GM18499 (cell line): Measurements from ENCODE around the gene MAD1L1.

ENCODE experiments used
- ATAC-seq: cut with Tn5 transposase; IDR thresholded peaks from one replicate; pipeline ENCODE4 v1.9.1; 2021; ENCODE audit warnings: moderate number of reproducible peaks; ENCODE audit not compliant: insufficient read depth, unreplicated experiment

The MAD1L1 gene

DNA sequence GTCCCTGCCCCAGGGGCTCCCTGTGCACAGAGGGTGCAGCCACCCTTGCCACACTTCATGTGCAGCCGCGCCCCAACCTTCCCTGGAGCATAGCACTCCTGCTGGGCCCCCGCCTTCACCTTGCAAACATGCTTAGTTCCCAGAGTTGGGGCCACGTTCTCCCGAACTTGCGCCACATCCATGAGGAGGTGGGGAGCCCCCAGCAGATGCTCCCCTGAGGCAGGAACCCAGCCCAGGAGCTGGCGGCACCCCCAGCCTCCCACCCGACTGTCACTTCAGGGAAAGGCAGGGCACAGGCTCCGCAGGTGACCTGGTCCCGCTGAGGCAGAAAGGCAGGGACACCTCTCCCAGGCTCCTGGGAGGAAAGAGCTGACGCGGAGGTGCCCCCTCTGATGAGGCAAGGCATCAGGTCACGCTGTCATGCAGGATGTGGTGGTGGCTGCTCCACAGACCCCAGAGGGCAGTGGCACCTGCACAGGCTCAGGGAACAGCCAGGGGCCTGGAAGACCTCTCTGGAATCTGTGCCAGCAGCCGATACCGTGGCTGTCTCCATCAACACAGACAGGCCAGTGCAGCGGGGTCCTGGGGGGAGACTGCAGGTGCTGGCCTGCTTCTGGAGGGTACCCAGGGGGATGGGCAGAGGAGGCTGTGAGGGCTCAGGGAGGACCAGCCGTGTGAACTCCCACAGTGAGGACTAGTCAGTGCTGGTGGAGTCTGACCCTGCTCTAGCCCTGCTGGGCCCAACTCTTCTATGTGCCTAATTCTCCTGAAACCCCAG, 221.3 kb downstream of the MAD1L1 start:
- ATAC-seq: no peak

DNA sequence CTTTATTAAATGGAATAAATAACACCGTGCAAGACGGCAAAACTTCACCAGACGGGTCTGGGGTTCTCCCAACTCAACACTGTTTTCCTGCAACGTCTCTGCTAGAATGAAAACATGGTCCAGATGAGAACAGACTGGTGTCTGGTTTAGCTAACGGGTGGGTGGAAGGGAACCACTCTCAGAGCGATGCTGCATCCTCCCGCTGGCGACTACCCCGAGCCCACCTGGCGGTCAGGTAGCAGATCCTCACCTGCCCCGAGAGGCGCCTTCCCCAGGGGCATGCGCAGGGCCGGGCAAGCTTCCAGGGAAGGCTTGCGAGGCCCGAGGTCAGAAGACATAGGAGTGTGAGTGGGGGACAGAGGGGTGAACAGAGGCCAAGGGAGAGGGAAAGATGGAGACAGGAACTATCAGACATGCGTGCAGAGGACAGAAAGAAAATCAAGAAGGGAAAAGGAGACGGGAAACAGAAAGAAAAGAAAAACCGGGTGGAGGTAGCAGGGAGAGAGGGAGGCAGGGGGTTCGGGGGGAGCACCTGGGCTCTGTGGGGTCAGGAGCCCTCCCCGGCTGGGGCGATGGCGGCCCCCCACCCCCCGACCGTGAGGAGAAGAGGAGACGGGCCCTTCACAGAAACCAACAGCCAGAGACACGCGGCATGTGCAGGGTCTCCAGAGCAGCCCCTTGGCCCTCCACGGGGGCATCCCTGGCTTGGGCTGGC, 222.0 kb downstream of the MAD1L1 start:
- ATAC-seq: no peak

DNA sequence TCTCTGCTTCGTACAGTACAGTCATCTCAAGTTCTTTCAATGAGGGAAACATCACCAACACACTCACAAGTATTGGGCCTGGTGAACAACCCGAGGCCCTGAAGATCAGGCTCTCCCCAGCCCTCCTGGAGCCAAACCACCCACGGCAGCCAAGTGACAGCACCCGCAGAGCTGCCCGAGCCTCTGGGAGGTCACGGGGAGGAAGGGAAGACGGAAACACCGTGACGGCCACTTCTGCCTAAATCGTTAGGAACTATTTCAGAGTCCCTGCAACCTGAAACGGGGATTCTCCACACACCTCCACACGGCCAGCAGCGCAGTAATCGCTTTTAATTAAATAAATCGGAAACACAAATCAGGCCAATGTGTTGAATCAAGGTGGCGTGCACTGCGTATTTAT, 222.6 kb downstream of the MAD1L1 start:
- no peak for ATAC-seq

DNA sequence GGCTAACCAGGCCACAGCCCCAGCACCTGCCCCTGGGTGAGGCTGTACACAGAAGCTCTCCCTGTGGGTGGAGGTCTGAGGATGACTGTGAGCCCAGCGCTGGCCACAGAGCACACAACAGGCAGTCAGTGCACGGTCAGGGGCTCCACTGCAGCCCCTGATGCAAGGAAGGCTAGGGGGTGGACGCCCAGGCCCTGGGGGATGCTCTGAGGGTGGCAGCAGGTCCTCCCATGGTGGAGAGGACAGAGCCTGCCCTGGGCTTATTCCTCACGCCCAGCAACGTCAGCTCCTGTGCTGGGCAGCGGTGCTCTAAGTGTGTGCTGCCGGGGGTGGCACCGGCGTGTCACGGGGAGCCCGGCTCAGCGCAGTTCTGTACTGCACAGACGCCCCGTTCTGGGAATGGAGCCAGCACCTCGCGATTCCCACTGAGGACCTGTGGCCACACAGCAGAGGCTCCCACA, 223.2 kb downstream of the MAD1L1 start:
- no peak for ATAC-seq

DNA sequence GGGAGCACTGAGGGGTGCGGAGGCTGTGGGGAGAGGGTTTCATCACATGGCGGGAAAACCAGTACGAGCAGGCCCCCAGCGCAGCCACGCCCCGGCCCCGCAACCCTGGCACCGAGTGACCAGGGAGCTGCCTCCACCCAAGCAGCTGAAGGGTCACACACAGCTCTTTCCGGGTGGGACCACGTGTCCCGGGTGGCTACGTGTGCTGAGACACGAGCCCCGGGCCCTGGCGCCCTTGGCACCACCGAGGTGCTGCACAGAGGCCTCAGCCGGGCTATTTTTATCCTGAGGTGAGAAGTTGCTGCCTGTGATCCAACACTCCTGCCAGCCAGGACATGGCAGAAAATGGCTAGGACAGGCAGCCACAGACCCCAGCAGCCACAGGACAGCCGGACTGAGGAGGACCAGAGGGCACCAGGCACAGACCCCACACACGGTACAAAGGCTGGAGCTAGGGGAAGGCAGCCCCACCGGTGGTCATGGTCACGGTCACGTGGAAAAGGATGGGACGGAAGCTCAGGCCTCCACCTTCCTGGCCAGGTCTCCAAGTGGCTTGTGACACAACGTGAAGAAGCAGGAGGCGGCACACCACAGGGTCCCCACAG, 223.7 kb downstream of the MAD1L1 start:
- ATAC-seq: no peak

DNA sequence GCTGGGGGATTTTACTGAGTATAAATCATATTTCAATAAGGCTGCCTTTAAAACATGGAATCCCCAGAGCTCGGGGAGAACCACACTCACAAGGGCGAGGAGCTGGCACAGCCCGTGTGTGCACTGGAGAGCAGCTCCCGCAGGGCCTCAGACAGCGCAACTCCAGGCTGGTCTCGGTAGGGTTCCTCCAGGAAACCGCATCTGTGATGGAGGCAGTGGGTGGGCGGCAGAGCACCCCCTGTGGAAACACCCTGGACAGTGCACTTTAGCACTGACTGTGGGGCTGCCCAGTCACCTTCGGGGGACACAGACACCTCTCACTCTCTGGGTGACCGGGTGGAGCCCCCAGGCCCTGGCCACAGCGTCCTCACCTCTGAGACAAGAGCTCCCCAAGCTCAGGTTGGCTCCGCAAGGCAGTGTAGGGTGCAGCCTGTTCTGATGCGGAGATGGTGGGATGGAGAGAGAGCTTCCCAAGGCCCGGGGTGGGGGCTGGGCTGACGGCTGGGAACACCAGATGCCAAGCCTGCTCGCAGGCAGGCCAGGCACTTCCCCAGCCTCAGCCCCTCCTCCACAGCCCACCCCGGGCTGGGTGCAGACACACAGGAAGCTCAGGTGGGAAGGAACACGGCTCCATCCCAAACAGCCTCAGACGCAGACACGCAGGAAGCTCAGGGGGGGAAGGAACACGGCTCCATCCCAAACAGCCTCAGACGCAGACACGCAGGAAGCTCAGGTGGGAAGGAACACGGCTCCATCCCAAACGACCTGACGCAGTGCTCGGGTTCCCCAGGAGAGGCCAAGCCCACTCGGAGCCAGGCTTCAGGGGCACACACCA, 224.4 kb downstream of the MAD1L1 start:
- no peak for ATAC-seq

DNA sequence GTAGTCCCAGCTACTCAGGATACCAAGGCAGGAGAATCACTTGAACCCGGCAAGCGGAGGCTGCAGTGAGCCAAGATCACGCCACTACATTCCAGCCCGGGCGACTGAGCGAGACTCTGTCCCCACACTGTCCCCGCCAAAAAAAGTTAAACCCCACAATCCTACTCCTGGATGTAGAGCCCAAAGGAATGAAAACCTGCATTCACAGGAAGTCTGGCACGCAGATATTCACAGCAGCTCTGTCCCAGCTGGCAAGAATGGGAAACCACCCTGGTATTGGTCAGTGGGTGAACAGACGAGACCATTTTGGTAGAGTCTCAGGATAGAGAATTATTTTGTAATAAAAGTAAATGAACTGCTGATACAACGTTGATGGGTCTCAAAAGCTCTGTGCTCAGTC, 225.2 kb downstream of the MAD1L1 start:
- ATAC-seq: no peak

DNA sequence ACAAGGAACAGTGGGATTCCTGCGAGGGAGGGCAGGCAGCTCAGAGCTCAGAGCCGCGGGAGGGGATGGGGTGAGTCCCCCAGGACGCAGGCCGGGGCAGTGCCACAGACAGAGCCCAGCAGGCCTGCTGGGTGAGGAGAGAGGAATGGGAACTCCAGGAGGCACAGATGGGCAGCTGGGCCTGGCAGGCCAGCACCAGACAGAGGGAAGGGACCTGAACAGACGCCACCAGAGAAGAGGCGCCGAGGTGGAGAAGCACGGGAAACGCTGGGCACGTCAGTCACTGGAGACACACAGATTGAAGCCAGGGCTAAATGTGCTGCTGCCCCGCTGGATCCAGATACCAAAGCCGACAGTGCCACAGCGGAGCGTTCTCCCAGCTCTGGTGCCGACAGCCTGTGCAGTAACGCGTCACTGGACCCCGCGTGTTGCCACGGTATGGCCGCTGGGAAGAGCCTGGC, 225.8 kb downstream of the MAD1L1 start:
- no peak for ATAC-seq

DNA sequence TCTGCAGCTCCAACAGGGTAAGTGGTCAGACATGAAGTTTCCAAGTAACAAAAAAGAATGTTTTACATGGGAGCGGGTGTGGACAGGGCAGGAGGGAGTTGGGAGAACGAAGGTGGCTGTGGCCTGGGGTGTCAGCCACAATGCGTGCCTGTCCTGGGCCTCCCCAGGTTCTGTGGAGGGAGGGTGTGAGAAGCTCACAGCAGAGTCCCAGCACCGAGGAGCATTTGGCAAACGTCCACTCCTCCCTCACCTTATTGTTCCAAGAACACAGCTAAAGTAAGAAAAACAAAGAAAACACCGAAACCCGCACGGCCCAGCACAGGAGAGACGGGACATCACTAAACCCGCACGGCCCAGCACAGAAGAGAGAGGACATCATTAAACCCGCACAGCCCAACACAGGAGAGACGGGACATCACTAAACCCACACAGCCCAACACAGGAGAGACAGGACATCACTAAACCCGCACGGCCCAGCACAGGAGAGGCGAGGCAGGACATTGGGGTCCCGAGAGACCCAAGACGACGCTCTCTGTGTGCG, 226.4 kb downstream of the MAD1L1 start:
- no peak for ATAC-seq

DNA sequence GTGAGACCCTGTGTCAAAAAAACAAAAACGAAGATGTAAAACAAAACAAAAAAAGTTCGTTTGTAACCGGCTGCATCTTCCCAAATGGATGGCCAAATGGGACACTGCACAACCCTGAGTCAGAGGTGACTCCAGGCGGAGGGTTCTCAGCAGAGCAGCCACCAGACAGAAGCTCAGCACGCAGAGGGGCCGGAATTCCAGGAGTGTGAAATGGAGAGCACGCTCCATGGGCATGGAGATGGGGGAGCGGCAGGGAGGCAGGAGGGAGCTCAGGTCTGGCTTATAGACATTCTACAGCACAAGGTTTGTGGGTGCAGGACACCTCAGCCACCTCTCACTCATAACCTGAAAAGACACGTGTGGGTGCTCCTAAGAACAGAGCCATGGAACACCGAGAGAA, 227.0 kb downstream of the MAD1L1 start:
- no peak for ATAC-seq

DNA sequence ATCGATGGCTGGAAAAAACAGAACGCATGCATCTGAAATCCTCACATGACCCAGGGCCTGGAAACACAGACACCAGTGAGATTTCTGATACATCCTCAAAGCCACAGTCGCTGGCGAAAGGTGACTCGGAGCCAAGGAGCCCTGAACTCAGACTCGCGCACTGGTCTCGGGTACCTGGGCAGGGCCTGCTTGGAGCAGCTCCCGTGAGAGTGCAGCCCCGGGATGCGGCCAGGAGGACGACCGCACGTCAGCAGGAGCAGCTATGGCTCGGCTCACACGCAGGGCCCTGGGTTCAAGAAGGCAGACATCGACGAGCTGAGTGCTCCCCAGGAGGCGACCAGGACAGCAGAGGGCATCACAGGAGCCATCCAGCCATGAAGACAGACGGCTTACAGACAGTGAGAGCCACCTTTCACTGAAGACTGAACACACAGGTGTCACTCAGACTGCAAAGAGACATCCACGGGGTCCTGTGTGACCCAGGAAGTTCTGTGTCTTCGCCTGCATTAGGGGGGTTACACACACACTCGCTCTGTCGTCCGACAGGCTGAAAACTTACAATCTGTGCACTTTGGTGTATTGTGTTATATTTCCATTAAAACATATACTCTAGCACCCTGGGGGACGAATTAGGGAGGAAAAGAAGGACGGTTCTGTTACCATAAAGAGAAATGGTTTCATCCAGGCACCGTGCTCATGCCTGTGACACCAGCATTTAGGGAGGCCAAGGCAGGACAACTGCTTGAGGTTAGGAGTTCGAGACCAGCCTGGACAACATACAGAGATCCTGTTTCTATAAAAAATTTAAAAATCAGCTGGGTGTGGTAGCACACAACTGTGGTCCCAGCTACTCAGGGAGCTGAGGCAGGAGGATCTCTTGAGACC, 227.7 kb downstream of the MAD1L1 start:
- ATAC-seq: no peak

DNA sequence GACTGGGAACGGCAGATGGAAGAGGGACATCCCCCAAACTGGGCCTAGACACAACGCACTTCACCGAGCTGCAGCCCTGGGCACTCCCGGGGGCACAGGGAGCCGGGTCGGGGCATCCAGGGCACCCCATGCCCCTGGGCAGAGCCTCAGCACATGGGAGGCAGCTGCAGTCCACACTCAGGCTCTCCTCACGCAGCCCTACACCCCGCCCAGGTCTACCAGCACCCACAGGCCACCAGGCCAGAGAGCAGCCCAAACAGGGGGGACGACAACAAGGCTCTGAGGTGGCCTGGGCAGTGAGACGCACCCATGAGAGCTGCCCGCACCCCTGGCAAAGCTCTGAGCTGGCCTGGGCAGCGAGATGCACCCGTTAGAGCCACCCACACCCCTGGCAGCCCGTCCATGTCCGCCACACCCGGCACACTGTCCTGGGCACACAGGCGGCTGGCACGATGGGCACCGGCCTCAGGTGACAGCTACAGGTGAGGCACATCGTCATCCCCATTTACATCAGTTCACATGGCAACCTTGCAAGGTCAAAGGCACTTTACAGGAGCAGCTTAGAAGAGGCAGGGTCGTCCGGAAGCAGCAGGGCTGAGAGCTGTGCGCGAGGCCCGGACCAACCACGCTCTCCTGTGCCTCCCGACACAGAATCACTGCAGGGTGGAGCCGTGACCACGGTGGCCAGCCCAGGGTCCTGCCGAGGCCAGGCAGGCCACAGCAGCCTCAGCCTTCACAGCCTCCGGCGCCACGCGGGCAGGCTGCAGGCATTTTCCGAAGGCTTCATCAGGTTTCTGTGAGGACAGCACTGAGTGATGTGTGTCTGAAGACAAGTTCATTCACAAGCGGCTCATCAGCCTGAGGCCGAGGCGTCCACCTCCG, 228.6 kb downstream of the MAD1L1 start:
- no peak for ATAC-seq

DNA sequence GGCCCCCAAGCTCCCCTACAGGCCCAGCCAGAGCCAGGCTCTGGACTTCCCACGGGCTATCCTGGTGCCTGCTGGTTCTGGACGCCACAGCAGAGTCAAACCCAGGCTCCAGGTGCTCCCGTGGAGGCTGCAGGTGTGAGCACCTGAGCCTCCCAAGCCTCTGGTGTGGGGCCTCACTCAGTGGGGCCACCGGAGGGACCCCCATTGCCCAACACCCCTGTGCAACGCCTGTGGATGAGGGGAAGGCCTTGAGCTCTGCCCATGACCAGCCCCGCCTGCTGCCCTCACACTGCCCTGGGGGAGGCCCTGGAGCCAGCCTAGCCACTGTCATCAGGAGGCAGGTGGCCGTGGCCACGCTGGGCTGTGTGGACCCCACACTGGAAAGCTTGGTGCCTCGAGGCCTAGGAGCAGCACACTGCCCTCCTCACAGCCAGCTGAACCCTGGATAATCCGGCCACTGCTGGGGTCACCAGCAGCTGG, 229.3 kb downstream of the MAD1L1 start:
- ATAC-seq: no peak

DNA sequence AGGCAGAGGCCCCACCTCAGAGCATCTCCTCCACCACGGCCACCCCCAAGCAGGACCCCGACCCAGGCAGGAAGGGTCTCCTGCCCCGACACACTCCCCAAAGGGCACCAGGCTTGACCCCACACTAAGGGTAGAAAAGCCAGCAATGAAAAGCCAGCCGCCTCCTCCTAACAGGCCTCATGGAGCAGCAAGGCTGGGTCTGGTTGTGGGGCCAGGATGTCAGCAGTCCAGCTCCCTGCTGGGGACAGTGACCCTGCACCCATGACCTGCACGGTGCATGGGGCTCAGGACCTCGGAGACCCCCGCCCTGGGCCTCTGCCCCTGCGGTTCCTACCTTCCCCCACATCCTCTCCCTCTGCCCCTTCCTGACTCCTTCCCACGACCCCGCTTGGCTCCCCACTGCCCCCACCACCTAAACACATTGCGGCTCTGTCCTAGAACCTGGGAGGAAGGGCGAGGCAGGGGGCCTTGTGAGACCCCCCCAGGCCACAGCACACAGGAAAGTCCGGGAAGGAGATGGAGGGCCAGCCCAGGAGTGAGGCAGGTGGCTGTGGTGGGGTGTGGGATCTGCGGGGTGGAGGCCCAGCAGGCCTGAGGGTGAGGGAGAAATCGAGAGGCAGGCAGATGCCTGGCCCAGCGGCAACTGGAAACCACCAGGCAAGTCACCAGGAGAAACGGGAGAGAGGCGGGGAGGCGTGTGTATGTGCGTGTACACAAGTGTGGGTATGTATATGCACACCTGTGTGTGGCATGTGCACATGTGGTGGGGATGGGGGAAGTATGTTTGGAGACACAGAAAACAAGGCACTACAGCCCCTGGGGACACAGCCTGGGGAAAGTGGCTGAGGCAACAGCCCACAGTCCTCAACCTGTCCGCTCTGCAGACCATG, 229.9 kb downstream of the MAD1L1 start:
- no peak for ATAC-seq

DNA sequence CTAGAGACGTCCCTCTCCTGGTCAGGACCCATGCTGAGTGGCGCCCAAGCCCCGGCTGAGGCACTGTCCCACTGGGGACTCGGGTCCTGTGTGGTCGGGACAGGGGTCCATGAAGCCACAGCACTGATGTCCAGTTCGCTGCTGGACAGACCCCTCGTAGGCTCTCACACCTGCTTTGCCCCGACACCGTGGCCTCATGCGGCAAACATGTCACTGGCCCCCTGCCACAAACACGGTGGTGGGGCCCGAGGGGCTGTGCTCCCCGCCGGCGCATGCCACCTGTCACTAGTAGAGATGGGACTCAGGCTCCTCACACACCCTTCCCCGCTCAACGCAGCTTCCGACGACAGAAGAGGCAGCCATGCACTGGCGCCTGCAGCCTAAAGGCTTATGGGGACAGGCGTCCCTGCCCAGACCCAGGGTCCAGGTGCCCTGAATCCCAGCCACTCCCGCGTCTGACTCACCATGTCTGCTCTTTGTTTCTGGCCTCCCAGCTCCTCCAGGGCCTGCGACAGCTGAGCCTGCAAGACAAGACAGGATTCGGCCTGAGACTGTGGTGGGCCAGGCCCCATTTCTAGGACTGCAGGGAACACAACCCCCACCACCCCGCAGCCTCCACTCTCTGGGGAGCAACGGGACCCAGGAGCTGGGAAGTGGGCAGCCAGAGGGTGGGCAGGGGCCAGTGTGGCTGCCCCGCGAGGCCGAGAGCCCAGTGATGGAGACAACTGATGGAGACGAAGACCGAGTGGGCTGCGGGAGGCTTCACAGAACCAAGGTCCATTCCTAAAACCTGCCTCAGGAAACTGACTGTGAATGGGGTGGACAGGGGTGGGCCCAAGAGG, 230.9 kb downstream of the MAD1L1 start:
- no peak for ATAC-seq

DNA sequence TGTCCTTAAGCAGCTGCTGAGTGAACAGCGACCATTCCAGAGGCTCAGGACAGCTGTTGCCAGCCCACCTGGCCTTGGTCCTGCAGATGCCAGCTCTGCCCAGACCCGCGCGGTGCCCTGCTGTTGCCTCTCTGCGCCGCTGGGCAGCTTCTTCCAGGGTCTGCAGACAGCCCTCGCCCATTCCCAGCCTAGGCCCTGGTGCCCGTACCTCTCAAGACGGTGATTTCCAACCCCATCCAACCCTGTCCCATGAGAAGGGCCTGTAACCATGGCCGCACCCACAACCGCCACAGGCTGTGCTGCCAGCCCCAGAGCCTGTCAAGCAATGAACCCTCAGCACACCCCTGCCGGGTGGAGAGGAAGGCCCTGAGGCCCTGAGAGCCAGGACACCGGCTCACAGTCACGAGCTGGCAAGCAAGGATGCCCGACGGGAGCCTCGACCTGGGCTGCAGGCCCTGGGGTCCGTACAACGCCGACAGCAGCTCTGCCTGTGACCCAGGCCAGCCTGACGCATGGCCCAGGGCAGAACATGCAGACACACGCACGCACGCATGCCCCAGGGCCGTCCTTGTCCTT, 231.9 kb downstream of the MAD1L1 start:
- ATAC-seq: no peak
